ENCODE data around the gene PAK4.
"Not testable (repeated sequence)": the region's sequence is repeated elsewhere in the genome, so short reads cannot be mapped to it uniquely, and the experiment has no call there.

Gene PAK4

DNA sequence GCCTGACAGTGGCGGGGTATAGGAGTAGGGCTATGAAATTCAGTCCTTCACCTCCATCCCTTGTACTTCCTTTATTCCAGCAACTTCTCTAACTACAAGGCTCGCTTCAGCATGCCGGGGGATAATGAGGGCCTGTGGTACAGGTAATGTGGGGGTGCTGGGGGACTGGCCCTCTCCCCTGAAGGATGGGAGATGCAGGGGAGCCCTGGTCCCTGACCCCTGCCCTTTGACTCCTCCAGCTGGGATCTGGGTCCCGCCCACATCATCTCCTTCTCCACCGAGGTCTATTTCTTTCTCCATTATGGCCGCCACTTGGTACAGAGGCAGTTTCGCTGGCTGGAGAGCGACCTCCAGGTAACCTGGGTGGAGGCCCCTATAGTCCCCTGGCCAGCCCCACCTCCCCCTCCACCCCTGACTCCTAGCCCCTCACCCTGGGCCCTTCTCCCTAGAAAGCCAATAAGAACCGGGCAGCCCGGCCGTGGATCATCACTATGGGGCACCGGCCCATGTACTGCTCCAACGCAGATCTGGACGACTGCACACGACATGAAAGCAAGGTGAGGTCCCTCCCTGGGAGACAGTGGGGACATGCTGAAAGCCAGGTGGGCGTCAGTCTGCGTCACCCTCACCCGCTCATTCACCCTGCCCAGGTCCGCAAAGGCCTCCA, 25.0 kb upstream of the PAK4 start:
- no peak for DNase-seq

DNA sequence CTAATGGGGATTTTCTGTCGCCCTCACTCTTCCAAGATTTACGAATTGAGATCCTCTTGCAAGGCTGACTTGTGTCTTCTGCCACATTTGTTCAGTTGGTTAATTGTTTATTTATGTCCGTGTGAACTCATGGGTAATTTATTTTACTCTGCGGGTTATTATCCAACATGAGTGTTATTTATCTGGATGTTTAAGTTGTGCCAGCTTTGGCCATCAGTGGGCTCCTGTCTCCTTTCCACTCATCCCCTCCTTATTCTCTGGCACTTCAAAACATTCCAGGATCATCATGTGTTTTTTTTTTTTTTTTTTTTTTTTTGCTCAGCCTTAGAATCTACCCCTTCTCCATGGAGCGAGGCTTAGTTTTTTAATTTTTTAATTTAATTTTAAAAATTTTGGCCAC, 22.4 kb upstream of the PAK4 start:
- no peak for DNase-seq

DNA sequence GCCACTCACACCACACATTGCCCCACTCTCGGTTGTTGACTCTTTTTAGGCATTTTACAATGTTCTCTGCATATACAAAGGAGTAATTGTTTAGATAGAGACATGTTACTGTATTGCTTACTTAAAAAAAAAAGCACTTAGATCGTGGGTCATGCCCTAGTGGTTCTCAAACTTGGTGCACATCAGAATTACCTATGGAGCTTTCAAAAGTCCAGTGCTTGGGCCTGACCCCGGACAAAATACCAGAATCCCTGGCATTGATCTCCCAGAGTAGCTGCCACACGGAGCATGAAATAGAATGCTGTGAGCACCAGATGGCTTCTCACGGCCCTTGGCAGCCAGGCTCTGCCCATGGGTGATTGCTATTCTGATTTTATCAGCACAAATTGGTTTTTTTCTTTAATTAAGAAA, 21.4 kb upstream of the PAK4 start:
- DNase-seq = no peak

DNA sequence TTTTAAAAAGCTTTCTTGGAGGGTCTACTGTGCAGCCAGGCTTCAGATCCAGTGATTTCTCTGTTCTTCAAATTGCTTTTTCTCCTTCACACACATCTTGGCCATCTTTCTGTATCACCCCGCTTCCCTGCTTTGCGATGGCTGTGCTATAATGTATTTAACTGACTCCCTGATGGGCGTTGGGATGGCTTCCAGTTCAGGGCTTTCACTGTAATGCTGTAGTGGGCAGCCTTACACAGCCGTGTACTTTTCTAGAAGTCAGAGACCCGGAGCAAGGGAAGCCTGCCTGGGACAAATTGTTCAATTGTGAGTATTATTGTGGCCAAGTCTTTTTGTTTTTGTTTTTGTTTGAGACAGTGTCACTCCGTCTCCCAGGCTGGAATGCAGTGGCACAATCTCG, 19.4 kb upstream of the PAK4 start:
- DNase-seq = no peak

DNA sequence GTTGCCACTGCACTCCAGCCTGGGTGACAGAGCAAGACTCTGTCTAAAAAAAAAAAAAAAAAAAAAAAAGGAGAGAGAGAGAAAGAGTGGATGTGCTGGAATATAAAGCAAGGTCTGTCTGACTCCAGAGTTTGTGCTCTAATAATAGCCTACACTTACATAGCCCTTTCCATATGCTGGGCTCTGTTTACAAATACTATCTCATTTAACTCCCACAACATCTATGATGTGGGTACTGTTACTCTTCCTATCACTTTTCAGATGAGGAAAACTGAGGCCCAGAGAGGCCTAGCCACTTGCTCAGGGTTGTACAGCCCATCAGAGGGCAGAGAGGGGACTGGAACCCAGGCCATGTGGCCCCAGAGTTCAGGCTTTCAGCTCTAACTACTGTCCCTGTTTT, 15.9 kb upstream of the PAK4 start:
- no peak for DNase-seq

DNA sequence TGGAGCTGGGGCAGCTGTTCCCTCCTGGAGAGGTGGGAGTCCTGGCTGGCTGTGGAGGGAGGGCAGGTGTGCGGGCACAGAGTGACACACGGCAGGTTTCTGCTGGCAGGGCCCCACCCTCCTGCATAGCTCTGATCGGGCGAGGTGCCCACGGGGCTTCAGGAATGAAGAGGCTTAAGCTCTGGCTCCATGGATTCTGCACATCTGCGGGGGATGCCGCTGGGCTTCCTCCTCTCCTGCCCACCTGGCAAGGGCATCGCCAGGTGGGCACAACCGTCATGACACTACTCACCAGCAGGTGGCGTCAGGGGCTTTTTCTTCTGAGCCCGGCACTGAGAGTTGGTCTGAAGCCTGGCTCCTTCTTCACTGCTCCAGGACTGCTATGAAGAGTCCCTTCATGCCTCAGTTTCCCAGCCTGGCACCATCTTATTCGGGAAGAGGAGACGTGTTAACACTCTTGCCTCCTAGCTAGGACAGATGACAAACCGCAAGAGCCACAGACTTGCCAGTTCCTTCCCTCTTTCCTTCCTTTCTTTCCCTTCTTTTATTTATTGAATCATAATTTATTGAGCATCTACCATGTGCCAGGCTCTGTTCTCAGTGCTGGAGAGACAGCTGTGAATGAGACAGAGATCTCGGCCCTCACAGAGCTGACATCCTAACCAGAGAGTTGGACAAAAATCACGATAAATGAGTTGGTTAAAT, 15.2 kb upstream of the PAK4 start:
- no peak for DNase-seq

DNA sequence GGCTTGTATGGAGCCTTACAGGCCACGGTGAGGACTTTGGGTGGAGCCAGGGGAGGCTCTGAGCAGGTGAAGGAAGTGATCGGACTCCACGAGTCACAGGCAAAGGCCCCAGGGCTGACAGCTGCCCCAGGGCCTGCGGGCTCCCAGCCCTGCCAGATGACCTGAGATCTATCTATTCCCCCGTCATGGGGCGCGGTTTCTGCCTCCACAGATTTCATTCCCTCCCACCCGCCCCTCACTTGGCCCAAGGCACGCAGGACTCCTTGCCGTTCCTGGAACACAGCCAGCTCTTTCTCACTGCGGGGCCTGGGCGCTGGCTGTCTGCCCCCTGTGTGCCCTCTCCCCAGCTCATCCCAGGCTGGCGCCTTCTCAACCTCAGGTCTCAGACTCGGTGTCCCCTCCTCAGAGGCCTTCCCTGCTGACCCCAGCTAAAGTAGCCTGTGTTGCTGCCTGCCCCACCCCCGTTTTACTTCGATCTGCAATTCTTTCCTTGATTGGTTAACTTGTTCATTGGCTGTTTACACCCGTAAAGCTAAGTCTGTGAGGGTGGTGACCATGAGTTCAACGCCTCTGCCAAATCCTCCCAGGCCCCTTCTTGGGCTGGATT, 13.9 kb upstream of the PAK4 start:
- no peak for DNase-seq

DNA sequence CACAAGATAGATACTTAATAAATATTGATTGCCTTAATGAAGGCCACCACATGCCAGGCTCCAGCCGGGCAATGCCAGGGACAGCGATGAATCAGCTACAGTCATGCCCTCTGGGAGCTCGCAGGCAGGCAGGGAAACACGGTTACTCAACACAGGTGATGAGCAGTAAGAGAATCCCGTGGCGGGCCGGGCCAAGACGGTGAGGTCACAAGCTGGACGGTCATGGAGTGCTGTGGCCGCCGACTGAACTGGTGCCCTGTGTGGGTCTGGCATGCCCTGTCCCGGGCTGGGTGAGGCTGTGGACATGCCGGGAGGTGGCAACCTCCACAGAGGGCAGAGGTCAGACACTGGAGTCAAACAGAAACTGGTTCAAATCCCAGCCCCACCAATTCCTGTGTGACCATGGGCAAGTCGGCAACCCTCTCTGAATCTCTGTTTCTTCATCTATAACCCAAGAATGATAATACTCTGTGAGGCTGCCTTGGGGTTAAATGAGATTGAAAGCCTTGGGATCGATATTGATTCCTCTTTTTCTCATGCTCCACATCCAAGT, 13.2 kb upstream of the PAK4 start:
- no peak for DNase-seq

DNA sequence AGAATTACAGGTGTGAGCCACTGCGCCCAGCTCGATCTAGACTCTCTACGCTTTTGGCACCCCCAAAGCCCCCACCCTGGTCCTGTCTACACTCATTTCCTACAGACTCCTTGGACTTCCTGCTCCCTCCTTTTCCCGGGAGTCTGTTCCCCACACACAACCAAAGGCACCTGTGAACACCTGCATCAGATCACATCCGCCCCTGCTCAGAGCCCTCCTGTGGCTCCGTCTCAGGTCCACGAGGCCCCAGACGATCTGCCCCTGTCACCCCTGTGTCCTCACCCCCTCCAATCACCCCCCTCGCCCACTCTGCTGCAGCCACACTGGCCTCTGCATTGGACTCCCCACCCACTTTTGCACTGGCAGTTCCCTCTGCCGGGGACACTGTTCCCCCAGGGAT, 12.4 kb upstream of the PAK4 start:
- DNase-seq = no peak

DNA sequence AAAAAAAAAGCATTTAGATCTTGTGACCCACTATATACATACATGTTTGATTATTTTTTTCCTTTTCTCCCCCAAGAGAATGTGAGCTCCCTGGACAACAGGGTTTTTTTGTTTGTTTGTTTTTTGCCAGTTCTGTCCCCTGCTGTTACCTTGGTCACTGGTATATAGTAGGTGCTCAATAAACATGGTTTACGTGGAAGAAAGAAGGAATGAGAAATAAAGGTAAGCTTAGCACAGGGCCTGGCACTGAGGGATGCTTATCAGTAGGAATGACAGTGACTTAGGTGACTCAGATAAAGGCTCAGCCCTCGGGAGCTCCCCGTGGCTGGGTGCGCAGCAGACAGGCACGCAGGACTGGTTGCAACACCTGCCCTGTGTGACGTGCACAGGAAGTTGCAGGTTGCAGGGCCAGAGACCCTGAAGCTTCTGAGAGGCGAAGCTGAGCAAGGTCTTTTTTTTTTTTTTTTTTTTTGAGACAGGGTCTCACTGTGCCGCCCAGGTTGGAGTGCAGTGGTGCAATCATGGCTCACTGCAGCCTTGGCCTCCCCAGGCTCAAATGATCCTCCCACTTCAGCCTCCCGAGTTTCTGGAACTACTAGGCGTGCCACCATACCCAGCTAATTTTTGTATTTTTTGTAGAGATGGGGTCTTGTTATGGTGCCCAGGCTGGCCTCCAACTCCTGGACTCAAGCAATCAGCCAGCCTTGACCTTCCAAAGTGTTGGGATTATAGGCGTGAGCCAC, 10.3 kb upstream of the PAK4 start:
- DNase-seq = no peak

DNA sequence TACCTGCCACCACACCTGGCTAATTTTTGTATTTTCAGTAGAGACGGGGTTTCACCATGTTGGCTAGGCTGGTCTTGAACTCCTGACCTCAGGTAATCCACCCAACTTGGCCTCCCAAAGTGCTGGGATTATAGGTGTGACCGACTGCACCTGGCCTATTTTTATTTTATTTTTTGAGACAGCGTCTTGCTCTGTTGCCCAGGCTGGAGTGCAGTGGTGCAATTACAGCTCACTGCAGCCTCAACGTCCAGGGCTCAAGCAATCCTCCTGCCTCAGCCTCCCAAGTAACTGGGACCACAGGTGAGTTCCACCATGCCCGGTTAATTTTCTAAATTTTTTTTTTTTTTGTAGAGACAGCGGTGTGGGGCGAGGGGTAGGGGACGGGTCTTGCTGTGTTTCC, 8.6 kb upstream of the PAK4 start:
- not testable (repeated sequence) for DNase-seq

DNA sequence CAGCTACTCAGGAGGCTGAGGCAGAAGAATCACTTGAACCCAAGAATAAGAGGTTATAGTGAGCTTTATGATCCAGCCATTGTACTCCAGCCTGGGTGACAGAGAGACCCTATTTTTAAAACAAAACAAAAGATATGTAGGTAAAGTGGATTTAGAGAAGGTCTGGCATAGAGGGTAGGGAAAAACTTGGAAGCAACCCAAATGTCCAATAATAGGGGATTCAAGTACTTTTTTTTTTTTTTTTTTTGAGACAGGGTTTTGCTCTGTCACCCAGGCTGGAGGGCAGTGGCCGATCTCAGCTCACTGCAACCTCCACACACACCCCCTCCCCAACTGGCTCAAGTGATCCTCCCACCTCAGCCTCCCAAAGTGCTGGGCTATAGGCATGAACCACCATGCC, 5.8 kb upstream of the PAK4 start:
- no peak for DNase-seq

DNA sequence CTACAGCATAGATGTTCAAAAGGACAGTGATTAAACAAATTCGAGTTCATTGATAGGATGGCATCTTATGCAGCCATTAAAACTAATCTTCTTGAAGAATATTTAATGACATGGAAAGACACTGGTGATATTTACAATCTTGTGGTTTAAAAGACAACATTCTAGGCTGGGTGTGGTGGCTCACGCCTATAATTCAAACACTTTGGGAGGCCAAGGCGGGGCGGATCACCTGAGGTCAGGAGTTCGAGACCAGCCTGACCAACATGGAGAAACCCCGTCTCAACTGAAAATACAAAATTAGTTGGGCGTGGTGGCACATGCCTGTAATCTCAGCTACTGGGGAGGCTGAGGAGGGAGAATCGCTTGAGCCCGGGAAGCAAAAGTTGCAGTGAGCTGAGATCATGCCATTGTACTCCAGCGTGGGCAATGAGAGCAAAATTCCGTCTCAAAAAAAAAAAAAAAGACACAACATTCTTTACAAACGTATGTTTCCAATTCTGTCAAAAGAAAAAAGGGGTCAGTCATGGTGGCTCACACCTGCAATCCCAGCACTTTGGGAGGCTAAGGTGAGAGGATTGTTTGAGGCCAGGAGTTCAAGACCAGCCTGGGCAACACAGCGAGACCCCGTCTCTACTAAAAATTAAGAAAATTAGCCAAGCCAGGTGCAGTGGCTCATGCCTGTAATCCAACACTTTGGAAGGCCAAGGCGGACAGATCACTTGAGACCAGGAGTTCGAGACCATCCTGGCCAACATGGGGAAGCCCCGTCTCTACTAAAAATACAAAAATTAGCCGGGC, 2.5 kb upstream of the PAK4 start:
- no peak for DNase-seq

DNA sequence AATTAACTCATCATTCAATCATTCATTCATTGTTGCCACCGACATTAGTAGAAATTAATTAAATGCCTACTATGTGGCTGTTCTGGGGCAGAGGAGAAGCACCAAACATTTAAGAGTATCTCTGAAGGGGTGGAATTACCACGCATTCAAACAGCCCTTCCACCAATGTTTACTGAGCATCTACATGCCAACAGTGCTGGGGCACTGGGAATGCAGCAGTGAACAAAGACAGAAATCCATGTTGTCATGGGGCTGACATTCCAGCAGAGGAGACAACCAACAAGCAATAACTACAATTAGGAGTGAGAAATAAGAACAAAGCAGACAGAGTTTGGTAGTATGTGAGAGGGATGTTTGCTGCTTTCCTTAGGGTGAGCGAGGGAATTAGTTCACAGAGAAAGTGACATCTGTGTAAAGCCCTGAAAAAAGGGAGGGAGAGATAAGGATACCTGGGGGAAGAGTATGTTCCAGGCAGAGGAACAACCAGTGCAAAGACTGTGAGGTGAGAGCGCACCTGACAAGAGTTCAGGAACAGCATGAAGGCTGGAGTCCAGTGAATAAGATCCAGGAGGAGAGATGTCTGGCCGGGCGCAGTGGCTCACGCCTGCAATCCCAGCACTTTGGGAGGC, 1.3 kb upstream of the PAK4 start:
- DNase-seq = no peak

DNA sequence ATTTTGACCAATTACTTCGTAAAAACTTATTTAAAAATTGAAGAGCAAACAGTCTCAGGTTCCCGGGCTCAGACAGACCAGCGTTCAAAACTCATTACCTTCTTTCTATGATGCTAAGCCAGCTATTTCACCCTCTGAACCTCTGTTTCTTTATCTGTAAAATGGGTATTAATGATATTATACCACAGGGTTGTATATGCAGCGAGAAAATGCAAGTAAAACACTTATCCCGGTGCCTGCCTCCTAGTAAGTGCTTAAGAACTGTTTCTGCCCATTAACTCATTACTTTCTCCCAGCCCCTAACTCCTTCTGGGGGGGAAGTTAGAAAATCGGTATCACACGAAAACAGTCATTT, 410 bp upstream of the PAK4 start:
- no peak for DNase-seq

DNA sequence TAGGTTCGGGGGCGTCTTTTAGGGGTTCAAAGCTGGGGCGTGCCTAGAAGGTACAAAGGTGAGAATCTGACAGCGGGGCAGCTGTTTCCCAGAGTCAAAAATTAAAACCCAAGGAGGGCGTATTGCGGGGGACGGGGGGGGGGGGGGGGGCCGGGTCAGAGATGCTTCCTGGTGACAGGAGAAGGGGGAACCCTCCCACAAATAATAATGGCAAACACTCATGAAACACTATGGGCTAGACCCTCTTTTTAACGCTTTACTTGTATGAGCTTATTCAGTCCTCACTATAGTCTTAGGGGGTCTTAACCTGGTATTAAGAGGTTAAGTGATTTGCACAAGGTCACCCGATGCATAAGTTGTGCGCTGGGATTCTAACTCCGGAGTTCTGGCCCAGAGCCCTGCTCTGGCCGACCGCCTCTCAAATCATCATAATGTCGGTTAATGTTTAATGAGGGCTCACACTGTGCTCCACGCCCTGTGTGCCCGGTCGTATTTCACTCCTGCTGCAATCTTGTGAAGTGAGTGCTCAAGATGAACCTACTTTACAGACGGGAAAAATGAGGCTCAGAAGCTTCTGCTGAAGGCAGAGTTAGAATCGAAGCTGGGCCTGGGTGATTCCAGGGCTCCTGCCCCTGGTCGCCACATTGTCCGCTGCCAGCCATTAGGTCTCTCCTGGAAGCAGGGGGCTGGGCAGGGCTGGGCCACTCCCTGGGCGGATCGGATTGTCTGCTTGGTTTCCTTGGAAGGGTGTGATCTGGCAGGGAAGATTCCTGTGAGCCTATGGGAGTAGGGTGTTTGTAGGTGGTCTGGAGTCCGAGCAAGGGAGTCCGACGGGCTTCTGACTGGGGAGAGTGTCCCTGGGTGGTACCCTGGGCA, 964 bp downstream of the PAK4 start:
- DNase-seq = no peak

DNA sequence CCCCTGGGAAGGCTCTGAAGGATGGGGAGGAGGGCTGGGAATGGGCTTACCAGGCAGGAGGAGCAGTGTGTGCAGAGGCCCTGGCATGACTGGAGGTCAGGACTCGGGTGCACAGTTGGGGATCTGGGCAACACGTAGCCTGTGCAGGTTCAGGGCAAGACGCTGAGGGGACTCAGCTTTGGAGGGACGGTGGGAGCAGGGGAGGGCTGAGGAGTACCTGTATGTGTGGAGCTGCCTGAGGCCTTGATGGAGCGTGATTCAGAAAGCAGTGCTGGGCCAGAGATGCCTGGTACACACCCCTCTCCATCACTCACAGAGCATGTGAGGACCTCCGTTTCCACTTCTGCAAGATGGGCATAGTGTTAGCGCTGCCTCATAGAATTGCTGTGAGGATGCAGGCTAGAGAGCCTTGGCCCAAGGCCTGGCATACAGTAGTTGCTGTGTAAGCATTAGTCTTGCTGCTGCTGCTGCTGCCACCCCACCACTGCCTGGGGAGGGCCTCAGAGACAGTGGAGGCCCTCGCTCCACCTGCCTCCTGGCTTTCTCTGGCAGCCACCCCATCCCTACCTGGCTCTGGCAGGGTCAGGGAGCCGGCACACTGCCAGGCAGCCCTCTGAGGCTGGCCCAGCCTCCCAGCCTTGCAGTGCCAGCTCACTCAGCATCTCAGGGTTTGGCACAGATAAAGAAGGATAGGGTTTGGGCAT, 2.4 kb downstream of the PAK4 start:
- DNase-seq = no peak

DNA sequence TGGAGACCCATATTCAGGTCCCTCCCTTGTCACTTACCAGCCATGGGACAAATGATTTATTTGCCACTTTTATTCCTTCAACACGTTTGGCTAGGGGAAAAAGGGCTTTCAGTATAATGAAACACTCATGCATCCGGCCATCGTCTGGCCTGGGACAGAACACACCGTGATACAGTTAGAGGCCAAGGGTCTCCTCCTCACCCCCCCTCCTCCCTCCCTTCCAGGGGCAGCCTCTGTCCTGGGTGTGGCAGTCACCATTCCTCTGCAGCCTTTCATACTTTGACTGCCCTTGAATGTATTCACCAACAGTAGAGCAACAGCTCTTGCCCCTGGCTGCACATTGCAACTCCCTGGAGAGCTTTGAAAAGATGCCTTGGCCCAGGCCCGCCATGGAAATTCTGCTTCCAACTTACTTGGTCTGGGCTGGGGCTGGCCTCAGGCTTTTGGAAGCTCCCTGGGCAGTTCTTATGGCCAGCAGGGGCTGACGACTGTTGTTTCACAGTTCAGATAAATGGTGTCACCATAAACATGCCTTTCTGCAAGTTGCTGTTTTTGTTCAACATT, 3.0 kb downstream of the PAK4 start:
- no peak for DNase-seq

DNA sequence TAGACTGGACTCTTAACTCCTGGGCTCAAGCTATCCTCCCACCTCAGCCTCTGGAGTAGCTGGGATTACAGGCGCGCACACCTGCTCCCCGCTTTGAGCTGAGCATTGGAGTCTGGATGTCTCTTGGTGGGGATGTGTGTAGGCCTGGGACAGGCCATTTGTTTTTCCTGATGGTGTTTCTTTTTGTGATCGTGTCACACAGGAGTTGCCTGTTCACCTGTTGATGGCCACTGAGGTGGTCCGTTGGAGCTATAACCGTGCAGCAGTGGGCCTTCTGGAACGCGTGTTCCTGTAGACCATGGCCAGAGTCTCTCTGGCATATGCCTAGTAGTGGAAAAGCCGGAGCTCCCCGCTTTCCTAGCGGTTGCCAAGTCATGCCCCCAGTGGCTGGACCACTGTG, 3.5 kb downstream of the PAK4 start:
- no peak for DNase-seq

Data from activated gamma-delta T cell (primary cell).